ENCODE results near the gene GNAZ.
A peak's percentile ranks its signal among the peaks of the same experiment; 100 is the strongest.
"Not testable (repeated sequence)": the region's sequence is repeated elsewhere in the genome, so short reads cannot be mapped to it uniquely, and the experiment has no call there.

GNAZ gene

DNA sequence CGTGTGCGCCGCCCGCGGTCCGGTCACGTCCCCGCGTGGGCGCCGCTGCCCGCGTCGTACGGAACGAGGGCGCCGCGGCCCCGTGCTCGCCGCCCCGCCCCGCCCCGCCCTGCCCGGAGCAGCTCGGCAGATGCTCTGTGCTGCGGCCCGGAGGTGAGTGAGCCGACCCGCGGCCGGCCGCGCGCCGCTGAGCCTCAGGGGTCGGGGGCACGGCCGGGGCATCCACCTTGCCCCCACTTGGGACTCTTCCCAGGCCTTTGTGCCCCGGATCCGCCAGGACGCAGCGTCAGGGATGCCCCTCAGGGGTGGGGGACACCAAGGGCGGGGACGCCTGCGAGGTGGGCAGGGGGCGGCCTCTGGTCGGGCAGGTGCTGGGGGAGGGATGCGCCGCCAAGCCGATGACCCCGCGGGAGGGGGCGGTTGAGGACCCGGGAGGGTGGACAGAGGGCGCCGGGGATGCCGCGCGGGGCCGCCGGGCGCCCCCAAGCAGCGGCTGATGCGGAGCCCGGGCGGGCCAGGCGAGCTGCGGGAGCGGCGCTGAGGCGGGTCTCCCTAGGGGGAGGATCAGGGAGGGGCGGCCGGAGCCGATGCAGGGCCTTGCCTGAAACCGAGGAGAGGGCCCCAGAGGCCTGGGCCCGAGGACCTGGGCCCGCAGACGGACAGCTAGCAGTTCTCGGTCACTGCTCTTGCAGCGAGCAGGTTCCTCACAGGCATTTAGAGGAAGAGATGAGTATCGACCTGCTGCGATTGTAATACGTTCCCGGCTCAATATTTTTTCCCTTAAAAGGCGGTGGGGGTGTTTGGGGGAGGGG lies at the start of gene GNAZ:
Gene GNAZ (plus strand): TSS at position 102 of the 812 bp plus-strand sequence. CDS start 25,177 bp downstream, outside the sequence.
- no peak for DNase-seq (ENCODE audit: low read depth in 4 of 4, low spot score in 1 of 4)

DNA sequence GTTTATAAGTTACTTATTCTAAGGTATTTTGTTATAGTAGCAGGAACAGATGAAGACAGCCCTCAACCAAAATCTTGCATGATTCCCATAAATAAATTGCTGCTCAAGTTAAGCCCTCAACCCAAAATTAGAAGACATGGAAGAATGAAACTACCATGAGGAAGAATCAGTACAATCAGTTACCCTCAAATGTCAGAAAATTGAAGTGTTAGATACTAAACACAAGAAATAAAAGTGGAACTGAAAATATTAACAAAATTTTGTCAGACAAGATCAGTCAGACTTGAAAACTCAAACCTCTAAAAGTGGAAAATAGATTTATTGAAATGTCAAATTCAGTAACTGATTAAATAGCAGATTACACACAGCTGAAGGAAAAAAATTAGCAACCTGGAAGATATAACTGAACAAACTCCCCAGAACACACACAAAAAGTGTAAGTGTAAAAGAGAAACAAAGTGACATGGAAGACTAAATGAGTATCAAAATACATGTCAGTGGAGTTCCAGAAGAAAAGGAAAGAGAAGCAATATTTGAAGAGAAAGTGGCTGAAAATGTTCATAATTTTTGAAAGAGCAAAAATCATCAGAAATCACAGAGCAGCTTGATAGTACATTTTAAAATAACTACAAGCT lies 49.5 kb upstream of the GNAZ start:
- no peak for DNase-seq (ENCODE audit: low read depth in 4 of 4, low spot score in 1 of 4)

DNA sequence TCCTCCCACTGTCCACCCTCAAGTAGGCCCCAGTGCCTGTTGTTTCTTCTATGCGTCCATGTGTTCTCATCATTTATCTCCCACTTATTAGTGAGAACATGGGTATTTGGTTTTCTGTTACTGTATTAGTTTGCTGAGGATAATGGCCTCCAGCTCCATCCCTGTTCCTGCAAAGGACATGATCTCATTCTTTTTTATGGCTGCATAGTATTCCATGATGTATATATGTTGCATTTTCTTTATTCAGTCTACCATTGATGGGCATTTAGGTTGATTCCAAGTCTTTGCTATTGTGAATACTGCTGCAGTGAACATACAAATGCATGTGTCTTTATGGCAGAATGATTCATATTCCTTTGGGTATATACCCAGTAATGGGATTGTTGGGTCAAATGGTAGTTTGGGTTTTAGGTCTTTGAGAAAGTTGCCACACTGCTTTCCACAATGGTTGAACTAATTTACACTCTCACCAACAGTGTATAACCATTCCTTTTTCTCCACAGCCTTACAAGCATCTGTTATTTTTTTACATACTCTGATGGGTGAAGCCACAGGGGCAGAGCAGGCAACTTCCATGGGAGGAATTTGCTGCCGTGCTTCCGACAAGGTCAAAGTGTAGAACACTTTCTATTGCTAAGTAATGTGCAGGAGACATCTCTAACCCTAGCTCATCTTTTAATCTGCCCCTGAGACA lies 48.5 kb upstream of the GNAZ start:
- DNase-seq (ENCODE audit: low read depth in 4 of 4, low spot score in 1 of 4) = not testable (repeated sequence)

DNA sequence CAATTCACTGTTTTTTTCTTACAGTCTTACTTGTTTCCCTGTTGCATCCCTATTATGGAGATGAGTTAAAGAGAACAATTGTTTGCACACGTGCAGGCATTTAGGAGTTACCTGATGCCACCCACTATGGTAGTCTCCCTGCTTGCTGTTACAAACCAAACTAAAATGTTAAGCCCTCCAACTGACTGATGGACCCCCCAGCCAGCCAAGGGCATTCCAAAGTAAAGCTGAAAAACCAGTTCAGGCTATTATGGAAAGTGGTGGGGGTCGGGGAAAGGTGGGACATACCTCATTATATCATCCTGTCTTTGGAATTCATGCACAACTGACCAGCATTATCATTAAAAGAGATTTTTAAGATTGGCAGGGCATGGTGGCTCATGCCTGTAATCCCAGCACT lies 47.0 kb upstream of the GNAZ start:
- no peak for DNase-seq (ENCODE audit: low read depth in 4 of 4, low spot score in 1 of 4)

DNA sequence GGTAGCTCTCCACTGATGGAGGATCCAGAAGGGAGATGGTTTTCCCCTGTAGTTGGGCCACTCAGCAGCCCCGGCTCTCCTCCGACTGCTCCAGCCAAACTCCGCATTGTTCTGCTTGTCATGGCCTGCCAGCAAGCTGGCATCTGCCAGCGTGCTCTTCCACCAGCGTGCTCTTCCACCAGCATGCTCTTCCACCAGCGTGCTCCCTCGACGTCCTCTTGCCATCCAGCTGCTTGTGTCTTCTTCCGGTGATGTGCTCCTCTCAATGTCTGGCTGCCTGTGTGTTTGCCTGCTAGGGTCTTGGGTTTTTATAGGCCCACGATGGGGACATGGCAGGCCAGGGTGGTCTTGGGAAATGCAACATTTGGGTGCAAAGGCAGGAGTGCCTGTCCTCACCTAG lies 43.5 kb upstream of the GNAZ start:
- no peak for DNase-seq (ENCODE audit: low read depth in 4 of 4, low spot score in 1 of 4)

DNA sequence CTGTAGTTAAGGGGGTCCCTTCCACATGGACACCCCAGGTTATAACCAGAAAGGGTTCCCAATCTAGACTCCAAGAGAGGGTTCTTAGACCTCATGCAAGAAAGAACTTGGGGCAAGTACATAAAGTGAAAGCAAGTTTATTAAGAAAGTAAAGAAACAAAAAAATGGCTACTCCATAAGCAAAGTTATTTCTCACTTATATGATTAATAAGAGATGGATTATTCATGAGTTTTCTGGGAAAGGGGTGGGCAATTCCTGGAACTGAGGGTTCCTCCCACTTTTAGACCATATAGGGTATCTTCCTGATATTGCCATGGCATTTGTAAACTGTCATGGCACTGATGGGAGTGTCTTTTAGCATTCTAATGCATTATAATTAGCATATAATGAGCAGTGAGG lies 42.5 kb upstream of the GNAZ start:
- DNase-seq (ENCODE audit: low read depth in 4 of 4, low spot score in 1 of 4) = not testable (repeated sequence)

DNA sequence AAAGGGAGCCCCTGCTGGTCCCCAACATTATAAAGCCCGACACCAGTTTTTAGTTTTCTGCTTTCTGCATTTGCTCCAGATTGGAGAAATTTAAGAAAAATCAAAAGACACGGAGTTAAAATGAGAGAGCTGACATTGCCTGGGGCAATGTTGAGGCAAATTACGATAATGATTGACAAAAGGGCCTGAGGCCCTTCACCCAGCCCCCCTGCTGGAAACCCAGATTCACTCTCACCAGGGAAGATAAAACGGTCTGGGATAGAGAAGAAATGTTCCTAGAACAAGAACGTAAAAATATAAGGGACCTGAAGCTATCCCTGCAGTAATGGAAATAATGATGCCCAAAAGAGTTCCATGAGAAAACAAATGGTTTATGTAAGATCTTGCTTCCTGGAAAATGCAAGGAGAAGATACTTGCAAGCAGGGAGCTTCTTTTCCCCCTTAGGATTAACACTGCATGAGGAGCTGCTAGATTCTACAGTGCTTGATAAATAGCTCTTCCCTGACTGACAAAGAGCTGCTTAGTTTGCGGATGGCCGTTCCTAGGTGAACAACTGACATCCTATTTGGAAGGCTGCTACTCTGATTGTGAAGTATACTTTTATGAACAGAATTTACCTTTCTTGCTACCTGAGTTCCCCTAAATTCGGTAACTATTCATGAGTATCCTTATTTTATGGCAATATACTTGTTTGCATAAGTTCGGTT lies 40.6 kb upstream of the GNAZ start:
- no peak for DNase-seq (ENCODE audit: low read depth in 4 of 4, low spot score in 1 of 4)

DNA sequence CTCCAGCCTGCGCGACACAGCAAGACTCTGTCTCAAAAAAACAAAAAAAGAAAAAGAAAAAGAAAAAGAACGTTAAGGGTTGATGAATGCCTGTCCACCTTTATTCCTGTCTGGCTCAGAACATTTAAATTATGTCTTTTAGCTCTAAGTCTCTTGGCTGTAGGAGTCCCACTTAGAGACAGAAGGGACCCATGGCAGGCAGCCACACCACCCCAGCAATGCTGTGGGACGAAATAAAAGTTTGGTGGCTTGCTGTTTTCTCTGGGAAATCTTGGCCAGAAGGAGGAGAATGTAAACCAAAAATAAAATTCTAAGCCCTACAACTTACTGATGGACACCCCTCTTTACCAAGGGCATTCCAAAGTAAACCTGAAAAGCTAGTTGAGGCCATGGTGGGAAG lies 38.9 kb upstream of the GNAZ start:
- DNase-seq (ENCODE audit: low read depth in 4 of 4, low spot score in 1 of 4) = no peak

DNA sequence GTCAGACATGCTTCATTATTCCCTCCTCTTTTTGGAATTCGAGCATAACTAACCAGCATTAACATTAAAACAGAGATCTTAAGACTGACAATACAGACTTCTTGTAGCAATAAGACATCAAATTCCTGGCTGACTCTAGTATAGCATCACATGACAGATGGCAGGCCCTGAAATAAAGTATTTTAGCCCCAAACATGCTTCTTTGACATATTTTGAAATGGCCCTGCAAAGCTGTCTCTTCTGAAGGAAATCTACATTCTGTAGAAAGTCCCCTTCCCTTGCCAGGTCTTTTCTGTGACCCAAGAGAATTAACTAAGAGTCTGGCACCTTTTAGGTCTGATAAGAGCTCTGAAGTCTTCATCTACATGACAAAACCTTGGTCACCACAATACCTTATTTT lies 38.5 kb upstream of the GNAZ start:
- no peak for DNase-seq (ENCODE audit: low read depth in 4 of 4, low spot score in 1 of 4)

DNA sequence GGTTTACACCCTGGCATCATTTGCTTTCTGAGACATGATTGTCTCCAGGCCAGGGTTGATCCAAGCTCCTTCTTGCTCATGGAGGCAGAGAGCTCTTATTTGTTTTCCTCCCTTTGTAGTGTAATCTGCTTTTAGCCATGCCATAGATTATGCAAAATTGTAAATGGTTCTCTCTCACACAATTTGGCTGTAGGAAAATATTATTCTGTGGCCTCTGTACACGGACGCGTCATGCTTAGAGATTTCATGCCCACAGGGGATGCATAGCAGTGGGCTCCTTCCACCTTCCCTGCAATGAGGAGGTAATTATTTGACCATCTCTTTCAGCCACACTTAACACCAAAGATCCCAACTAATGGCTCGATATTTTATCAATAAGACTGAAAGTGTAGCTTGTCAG lies 37.7 kb upstream of the GNAZ start:
- no peak for DNase-seq (ENCODE audit: low read depth in 4 of 4, low spot score in 1 of 4)

DNA sequence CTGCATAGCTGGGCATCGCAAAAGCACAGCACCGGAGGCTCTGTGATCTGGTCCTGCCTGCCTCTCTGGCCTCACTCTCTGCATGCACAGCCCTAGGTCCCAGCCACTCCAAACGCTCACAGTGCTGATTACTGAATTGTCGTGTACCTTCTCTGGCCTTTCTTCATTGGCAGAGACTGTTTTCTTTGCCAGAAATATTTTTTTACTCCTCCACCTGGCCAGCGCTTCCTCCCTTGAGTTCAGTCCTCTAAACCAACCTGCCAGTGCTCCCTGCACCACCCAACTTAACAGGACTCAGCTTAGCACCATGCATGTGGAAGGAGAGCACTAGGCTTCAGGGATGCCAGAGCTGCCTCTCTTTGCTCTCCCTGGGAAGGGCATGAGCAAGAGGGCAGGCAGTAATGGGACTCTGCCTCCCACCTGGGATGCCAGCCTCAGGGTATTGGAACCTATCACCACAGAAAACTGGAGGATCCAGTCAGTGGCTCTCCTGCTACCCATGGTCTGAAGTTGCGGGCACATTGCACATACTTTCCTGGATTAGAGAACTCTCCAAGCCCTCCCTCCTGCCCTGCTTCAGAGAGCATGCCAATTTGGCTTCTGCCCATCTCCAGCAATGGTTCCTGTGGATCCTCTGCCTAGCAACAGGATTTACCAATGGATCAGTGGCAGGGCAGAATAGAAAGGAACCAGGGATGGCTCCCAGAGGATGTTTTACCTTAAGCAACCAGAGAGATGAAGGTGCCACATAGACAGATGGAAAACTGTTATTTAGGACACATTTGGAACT lies 37.0 kb upstream of the GNAZ start:
- DNase-seq (ENCODE audit: low read depth in 4 of 4, low spot score in 1 of 4) = no peak

DNA sequence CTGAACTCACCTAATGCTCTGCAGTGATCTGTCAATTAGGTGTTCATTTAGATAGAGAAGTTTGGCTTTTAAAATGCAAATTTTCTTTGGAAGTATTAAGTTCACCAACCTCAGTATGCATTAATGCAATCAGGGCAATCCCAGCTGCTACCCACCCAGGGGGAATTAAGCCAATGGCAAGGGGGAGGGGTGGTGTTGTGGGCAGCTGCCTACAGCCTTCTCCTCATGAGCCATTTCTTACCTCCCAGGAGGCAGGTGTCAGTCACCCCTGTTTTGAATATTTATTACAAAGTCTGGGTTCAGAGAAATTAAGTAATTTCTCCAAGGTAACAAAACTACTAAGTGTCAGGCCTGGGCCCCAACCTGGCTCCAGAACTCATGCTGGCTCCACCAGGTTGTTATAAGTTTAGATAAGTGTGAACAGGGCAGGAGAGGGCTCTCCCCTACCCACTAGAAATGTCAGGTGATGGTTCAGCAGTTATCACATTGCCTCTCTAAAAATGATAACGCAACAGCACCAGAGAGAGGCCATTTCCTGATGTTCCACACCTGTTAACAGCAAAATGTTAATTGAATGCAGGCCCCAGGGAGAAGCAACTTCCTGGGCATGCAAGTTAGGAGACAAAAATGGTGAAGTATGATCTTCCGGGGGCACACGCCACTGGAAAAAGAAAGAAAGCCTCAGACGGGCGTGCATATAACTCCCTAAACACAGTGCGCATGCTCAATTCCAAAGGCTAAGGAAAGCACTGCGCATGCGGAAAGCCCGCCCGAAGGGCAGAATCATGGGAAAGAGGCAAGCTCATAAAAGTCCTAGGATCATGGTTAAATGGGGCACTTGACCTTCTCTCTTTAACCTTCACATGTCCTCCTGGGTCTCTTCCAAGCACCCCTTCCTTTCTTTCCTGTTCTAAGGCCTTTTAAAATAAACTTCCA lies 35.4 kb upstream of the GNAZ start:
- no peak for DNase-seq (ENCODE audit: low read depth in 4 of 4, low spot score in 1 of 4)

DNA sequence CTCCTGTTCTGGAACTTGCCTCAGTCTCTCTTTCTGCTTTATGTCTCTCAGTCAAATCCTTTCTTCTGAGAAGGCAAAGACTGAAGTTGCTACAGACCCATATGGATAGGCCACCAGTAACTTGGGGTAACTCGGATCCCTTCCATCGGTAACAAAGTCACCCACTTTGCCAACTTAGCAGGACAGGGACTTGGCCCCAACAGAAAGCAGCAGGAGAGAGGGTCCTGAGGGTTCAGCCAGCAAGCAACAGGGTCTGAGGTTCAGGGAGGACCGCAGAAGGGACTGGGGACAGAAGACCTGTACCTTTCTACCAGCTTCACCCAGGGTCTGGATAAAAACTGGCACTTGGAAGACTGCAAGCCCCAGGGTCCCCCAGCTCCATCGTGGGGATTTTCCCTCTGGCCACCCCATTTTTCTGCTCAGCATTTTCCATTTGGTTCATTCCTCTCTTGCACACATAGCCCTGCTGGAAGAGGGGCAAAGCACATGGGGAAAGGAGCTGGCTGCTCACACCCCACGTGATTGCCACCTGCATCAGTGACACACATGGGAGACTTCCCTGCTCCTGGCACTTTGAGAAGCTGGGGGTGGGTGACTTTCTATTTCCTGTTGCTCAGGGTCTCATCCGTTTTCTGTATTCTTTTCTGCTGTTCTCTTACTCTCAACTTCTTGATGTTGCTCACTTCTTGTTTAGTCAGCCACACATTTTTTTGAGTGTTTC lies 34.6 kb upstream of the GNAZ start:
- DNase-seq (ENCODE audit: low read depth in 4 of 4, low spot score in 1 of 4) = peak in 2 of 4 experiments; percentile 2 to 9

DNA sequence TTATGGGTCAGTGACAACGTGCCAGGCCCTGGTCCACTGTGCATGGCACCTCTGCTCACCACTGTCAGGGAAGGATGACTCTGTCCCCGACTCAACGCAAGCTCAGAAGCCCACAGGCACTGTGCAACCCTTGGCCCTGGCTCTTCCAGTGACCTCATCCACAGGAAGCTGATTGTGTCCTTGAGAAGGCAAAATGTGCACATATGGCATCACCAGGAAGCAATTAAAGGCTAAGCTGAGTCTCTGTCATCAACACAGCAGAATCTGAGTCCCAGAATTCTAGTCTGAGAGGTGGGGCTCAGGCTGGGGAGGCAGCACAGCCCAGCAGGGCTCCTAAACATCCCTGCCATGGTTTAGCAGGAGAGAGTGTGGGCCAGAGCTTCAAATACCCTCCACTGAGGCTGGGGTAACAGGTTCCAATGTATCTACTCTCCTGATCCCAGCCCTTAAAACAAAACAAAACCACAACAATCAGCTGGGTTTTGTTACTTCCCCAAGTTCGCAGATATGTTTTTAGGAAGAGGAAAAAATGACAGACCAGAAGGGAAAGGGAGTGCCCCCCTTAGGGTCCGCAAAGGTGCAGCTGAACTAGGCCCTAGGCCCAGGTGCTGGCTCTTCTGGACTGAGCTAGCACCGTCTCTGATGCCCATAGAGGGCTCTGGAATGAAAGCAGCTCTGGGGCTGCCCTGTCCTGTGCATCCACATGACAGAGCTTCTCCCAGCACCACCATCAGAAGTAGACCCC lies 33.5 kb upstream of the GNAZ start:
- DNase-seq (ENCODE audit: low read depth in 4 of 4, low spot score in 1 of 4) = no peak

DNA sequence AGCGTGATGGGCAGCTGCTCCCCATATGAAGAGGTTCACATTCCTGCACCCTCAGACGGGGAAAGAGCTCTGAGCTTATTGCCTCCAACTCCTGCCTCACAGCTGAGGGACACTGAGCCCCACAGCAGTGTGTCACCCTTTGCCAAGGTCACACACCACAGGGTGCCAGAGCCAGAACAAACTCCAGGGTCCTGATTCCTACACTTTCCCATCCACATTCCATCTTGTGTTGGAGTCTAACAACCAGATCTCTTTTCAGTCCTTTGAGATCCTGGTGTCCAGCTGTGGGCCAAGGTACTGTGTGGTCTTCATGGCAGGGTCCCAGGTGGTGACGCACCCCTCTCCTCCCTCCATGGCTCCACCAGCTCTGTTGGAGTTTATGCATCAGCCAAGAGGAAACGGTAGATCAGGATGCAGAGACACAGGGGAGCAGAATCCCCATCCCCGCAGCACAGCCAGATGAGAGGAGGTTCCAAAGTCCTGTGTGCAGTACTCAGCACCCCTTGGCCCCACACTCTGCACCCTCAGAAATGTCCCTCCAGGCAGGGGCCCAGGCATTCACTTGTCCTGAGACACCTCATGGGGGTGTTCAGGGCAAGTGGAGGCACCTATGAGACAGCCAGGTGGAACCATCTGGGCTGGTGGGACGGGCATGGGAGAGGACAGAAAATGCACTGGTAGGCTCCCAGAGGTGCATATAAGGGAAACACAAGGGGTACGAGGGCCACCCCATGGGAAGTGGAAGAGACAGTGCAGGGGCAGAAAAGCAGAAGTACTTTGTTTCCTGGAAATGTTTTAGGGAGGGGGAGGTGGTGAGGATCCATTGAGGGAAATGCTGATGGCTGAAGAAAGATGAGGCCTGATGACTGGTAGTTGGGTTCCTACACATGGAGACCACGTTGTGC lies 32.6 kb upstream of the GNAZ start:
- no peak for DNase-seq (ENCODE audit: low read depth in 4 of 4, low spot score in 1 of 4)

DNA sequence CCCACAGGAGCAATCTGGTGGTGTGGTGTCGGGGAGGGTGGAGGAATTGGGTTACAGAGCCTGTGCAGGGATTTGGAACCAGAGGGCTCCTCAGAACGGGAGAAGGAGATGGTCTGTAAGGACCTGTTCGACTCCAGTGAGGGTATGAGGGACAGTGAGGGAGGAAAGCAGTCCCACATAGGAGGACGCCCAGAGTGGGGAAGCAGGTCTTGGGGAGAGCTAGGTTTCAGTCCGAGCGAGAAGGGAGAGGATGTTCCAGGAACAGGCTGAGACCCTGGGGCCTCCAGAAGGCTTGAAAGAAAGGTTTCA lies 32.0 kb upstream of the GNAZ start:
- DNase-seq (ENCODE audit: low read depth in 4 of 4, low spot score in 1 of 4) = no peak

DNA sequence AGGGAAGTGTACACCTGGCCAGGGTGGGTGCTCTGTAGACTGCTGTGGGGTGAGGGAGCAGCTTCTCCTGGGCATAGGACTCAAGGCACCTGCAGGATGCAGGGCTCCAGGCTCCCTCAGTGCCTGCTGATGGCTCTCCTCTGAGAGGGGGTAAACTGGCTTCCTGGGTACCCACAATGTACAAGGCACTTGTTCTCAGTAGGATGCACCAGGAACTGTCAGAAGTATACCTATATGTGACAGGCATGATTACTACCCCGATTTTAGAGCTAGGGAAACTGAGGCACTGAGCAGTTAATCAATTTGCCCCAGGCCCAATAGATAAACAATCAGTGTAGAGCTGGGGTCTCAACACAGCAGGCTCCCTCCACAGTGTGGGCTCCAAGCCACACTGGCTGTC lies 31.4 kb upstream of the GNAZ start:
- no peak for DNase-seq (ENCODE audit: low read depth in 4 of 4, low spot score in 1 of 4)

Measured in stimulated activated CD4-positive, alpha-beta T cell treated with anti-CD3 and anti-CD28 coated beads, Interleukin-1b, Interleukin-23, amount 100 ng/mL, for 24 hours (primary cell).